Measurements from ENCODE around the gene SLC39A10. TPM values are rescaled to one million over a fixed set of nuclear protein-coding genes. Genes with fewer than 3 reads are reported as not detected.
A peak's percentile ranks its signal among the peaks of the same experiment; 100 is the strongest.

Gene SLC39A10
- total and polyA plus RNA-seq, 2 of the 4 experiments (the other 2 are of a cell fraction) = 17.6 to 64.7 TPM

DNA sequence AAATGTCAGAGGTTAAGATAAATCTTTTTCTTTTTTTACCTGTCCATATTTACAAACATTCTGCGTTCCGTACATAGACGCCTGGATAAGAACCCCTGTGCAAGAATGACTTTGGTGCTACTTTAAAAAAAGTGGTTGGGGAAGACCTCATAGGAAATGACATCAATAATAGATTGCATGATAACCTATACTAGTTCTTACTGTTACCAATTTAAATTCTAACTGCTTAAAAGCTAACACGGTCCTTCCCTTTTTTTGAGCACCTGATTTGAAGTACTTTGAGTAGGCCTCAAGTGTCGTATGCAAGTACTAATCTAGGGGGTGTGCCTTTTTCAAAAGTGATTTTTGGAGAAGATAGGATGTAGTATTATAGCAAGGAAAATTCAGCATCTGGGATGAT is 2.1 kb downstream of the SLC39A10 start:
- Histone ChIP-seq H4K91ac (ENCODE audit: insufficient read depth, low read depth, low read length) (0 out of 2 replicates have a peak overlapping the region, but pooled peaks have one; percentile 1), H2BK20ac (ENCODE audit: low read depth, low read length) (no peak overlapping the region), H3K27me3 (ENCODE audit: control insufficient read depth, insufficient read depth, low read length) (no peaks in the 10 kb centered on the region), H2AK9ac (replicated peaks; ENCODE audit: low read depth, low read length, poor library complexity) (no peak overlapping the region), H3K79me1 (ENCODE audit: low read depth in 1 of 2, low read length in 2 of 2) (peaks cover 10 to 27% of the 10 kb centered on the region in 2 experiments), H3K56ac (ENCODE audit: extremely low read depth, insufficient read depth, low read length) (peak overlapping the region; percentile 71), H2BK120ac (ENCODE audit: low read depth, low read length) (peak overlapping the region; percentile 12), H3K4me1 (ENCODE audit: control insufficient read depth, insufficient read depth, low read length) (peaks cover 7% of the 10 kb centered on the region), H3K9ac (ENCODE audit: low read depth, low read length) (peak overlapping the region; percentile 100), H4K8ac (ENCODE audit: low read depth in 2 of 2, low read length in 2 of 2) (peak overlapping the region in 1 of 2 experiments; percentile 11; a peak in 1 of 4 replicates), H3K4me2 (ENCODE audit: low read depth, low read length) (peak overlapping the region; percentile 67), H4K5ac (ENCODE audit: low read depth, low read length) (peak overlapping the region; percentile 22; the same call in 1 of the 2 replicates), H2BK15ac (ENCODE audit: low read depth, low read length) (no peak overlapping the region), H3K4ac (ENCODE audit: low read depth, low read length) (peak overlapping the region; percentile 30; the same call in 1 of the 2 replicates), H3K9me3 (ENCODE audit: control insufficient read depth, insufficient read depth, low read length) (no peaks in the 10 kb centered on the region), H3K4me3 (ENCODE audit: insufficient read depth, low read depth, low read length) (peak overlapping the region; percentile 96), H3K36me3 (ENCODE audit: control insufficient read depth, insufficient read depth, low read length) (no peaks in the 10 kb centered on the region), H2AFZ (replicated peaks; ENCODE audit: low read length, poor library complexity) (no peak overlapping the region), H2BK5ac (ENCODE audit: low read depth, low read length, poor library complexity, severe bottlenecking) (peak overlapping the region; percentile 99), H3K9me1 (ENCODE audit: insufficient read depth, low read length) (peaks cover 9% of the 10 kb centered on the region), H3K18ac (ENCODE audit: low read depth, low read length) (peak overlapping the region; percentile 66; the same call in 1 of the 2 replicates), H4K20me1 (ENCODE audit: insufficient read depth, low read length) (peaks cover 6% of the 10 kb centered on the region; the same call in 1 of the 2 replicates), H2AK5ac (ENCODE audit: low read depth, low read length) (no peak overlapping the region), H3K14ac (replicated peaks; ENCODE audit: low read depth, low read length) (peak overlapping the region; percentile 3; the same call in 1 of the 2 replicates), H3K23ac (ENCODE audit: low read depth, low read length) (peak overlapping the region; percentile 74; the same call in 1 of the 2 replicates), H3K27ac (ENCODE audit: insufficient read depth, low read length) (peak overlapping the region; percentile 40; the same call in 1 of the 2 replicates)
- TF ChIP-seq SMC3 (IDR thresholded peaks at IDR 0.05; ENCODE audit: low read depth, low read length) = no peak
- TF ChIP-seq CEBPB (IDR thresholded peaks at IDR 0.05; ENCODE audit: low read depth, low read length) = no peak
- TF ChIP-seq RFX5 (IDR thresholded peaks at IDR 0.05; ENCODE audit: low read depth, low read length) = no peak
- TF ChIP-seq FOS (IDR thresholded peaks at IDR 0.05; ENCODE audit: low read depth, low read length) = no peak
- TF ChIP-seq CHD1 (IDR thresholded peaks at IDR 0.05; ENCODE audit: low read depth, low read length) = no peak
- no peak for TF ChIP-seq POLR2A (IDR thresholded peaks at IDR 0.05; ENCODE audit: low read depth, low read length)
- no peak for TF ChIP-seq RCOR1 (IDR thresholded peaks at IDR 0.05; ENCODE audit: insufficient replicate concordance, low read length)
- TF ChIP-seq, protein P1, sequence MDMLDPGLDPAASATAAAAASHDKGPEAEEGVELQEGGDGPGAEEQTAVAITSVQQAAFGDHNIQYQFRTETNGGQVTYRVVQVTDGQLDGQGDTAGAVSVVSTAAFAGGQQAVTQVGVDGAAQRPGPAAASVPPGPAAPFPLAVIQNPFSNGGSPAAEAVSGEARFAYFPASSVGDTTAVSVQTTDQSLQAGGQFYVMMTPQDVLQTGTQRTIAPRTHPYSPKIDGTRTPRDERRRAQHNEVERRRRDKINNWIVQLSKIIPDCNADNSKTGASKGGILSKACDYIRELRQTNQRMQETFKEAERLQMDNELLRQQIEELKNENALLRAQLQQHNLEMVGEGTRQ (IDR thresholded peaks at IDR 0.05; ENCODE audit: low read depth, low read length) = no peak
- TF ChIP-seq RAD21 (IDR thresholded peaks at IDR 0.05; ENCODE audit: low read length) = no peak
- no peak for TF ChIP-seq MXI1 (IDR thresholded peaks at IDR 0.05; ENCODE audit: borderline replicate concordance, low read depth, low read length)
- no peak for TF ChIP-seq MAZ (IDR thresholded peaks at IDR 0.05; ENCODE audit: borderline replicate concordance, low read depth, low read length)
- TF ChIP-seq BHLHE40 (IDR thresholded peaks at IDR 0.05; ENCODE audit: low read depth, low read length) = no peak
- TF ChIP-seq, protein P2, sequence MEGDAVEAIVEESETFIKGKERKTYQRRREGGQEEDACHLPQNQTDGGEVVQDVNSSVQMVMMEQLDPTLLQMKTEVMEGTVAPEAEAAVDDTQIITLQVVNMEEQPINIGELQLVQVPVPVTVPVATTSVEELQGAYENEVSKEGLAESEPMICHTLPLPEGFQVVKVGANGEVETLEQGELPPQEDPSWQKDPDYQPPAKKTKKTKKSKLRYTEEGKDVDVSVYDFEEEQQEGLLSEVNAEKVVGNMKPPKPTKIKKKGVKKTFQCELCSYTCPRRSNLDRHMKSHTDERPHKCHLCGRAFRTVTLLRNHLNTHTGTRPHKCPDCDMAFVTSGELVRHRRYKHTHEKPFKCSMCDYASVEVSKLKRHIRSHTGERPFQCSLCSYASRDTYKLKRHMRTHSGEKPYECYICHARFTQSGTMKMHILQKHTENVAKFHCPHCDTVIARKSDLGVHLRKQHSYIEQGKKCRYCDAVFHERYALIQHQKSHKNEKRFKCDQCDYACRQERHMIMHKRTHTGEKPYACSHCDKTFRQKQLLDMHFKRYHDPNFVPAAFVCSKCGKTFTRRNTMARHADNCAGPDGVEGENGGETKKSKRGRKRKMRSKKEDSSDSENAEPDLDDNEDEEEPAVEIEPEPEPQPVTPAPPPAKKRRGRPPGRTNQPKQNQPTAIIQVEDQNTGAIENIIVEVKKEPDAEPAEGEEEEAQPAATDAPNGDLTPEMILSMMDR (conservative IDR thresholded peaks at IDR 0.05; ENCODE audit: low read depth, low read length) = no peak
- TF ChIP-seq NFE2L2 (IDR thresholded peaks at IDR 0.05; ENCODE audit: low read depth, low read length) = no peak
- no peak for TF ChIP-seq MAFK (IDR thresholded peaks at IDR 0.05; ENCODE audit: low read depth, low read length)
- TF ChIP-seq, protein P3, sequence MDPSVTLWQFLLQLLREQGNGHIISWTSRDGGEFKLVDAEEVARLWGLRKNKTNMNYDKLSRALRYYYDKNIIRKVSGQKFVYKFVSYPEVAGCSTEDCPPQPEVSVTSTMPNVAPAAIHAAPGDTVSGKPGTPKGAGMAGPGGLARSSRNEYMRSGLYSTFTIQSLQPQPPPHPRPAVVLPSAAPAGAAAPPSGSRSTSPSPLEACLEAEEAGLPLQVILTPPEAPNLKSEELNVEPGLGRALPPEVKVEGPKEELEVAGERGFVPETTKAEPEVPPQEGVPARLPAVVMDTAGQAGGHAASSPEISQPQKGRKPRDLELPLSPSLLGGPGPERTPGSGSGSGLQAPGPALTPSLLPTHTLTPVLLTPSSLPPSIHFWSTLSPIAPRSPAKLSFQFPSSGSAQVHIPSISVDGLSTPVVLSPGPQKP (IDR thresholded peaks at IDR 0.05; ENCODE audit: borderline replicate concordance, low read depth, low read length) = no peak
- in situ Hi-C loops (cut with MboI; ENCODE audit: low sequenced_read_pairs) = loop anchor here (5.0 to 25.0 kb wide), 5 partner anchors 97 to 678 kb away; partner anchors contain the start of gene DNAH7
- ChIA-PET CTCF (interaction anchor here (0.7 to 1.6 kb wide), 4 partner anchors 83 to 340 kb away, joined by 3 to 9 read pairs (median 8); no protein-coding TSS in a partner anchor), POLR2A (ENCODE audit: unreplicated experiment) (no interaction called here)
- WGBS, 2 experiments (ENCODE audit: extremely low coverage in 2 of 2, insufficient read length in 1 of 2) = no CpG with 5 or more reads among the region's 5 CpGs
- ATAC-seq (ENCODE audit: low read depth) = no peak
- dilution Hi-C loops (cut with HindIII; ENCODE audit: low sequenced_read_pairs, unreplicated experiment) = no loop called here
- no TSS peak for BruUV-seq (replicated peaks)
- peak; percentile 42 for DNase-seq
- intact Hi-C loops (cut with micrococcal nuclease) = loop anchor here (2.0 to 5.0 kb wide), 4 partner anchors 160 to 322 kb away; no protein-coding TSS in a partner anchor

Data from IMR-90 (cell line).